ENCODE results near the gene ABHD1. TPM values are rescaled to one million over a fixed set of nuclear protein-coding genes. Genes with fewer than 3 reads are reported as not detected.
"Not testable (repeated sequence)": the region's sequence is repeated elsewhere in the genome, so short reads cannot be mapped to it uniquely, and the experiment has no call there.

ABHD1 gene
- under 0.01 TPM in 1 of 2 replicates, not detected in the other for total RNA-seq

DNA sequence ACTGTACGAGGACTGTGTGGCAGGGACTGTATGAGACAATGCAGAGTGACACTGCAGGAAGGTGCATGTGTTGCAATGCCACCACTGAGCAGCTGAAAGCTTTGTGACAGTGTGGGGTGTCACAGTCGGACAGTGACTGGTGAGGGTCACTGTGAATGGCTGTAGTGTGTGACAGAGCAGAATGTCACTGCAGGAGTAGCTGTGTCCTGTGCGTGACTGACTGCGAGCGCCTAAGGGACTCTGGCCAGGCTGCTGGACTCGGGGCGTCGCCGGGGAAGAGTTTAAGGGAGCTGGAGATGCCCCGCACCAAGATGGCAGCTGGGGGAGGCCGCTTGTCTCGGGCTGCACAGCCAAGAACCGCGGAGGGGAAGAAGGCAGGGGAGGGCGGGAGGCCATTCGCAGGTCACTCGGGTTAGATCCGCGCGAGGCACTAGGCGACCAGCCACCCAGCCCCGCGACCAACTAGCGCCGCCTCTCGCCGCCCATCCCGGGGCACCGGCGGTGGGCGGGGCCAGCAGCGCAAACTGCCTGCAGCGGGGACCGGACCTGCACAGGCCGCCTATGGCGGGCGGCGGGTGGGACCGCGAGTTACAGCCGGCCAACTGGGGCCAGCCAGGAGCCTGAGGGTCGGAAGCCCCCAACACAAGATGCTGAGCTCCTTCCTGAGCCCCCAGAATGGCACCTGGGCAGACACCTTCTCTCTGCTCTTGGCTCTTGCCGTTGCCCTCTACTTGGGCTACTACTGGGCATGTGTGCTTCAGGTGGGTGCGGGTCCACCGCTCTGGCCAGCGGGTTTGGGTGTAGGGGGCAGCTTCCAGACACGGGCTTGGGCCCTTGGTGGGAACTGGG, at the start of gene ABHD1:
Gene ABHD1, plus strand, starts transcription at position 514 of the 849 bp plus-strand sequence. Its CDS starts 134 bp downstream, at position 648.
- peak in 1 of 2 donors; percentile 40 for DNase-seq (ENCODE audit: low read depth in 2 of 2)

DNA sequence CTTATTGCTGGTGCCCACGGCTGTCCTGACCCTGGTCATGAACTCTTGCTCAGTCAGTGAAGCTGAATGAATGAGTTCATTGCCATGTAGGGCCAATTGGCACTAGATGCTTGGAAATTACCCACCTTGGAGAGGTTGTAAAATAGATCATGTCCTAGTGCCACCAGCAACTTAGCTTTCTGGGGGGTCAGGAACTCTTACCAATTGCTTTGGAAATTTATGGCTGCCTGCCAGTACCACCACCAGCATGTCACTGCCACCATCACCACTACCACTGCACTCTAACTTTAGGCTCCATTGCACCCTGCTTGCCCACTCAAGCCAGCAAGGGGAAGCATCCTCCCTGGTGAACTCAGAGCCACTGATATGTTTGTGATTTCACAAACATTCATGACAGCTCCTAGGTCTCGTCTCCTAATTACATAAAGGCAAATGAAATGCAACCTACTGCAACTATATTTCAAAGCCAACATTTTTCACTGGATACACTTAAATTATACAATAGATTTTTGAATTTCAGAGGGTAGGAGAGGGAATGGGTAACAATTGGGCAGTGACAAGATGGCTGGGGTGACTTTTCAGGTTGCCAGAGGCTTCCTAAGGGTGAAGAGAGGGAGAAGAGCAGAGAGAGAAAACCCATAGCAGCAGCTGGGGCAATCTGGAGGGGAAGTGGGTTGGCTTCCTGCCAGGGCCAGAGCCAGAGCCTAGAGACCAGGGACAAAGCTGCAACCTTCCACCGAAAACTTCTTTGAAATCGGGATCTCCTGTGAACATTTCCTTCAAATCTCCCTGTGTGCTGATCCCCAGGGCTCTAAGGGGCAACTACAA, 48.7 kb upstream of the ABHD1 start:
- DNase-seq (ENCODE audit: low read depth in 2 of 2) = peak; percentile 47 to 63

- not testable (repeated sequence) for DNase-seq (ENCODE audit: low read depth in 2 of 2)
Measured at GRCh38 chr2:27075566-27075871, 48.1 kb upstream of the ABHD1 start.

DNA sequence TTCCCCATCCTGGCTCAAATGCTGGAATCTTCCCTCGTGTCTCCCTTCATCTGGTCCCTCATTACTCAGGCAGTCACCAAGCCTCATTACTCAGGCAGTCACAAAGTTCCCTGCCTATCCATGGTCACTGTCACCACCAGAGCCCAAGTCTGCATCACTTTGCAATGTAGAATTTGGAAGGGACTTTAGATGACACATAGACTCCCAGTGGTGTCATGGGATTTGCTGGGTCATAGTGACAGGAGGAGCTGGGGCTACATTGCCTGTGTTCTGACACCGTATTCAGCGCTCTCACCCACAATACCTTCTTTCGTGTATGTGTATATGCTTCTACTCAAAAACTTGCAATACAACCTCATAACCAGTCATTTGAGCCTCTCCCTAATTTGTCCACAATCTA, 47.3 kb upstream of the ABHD1 start:
- no peak for DNase-seq (ENCODE audit: low read depth in 2 of 2)

DNA sequence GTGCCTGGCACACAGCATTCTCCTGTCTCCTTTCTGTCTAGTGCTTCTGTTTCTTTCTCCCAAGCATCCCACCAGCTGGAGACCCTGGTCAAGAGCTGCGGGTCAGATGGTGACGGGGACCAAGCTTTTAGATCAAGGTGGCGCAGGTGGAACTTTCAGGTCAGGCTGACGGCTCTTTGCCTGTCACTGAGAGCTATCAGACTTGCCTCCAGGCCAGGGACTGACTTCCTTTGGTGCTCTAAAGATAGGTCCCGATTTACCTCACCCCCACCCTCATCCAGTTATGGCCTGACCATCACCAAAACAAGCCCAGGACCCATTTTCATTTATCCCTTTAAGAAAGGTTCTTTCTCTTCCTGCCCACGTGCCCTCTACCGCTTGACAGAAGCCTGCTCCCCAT, 46.4 kb upstream of the ABHD1 start:
- no peak for DNase-seq (ENCODE audit: low read depth in 2 of 2)

GRCh38 chr2:27078267-27079194, 45.1 kb upstream of the ABHD1 start, which contains the start of gene EMILIN1:
EMILIN1 (plus strand) TSS chr2:27078615; CDS start chr2:27079066, 451 bp downstream.
- DNase-seq (ENCODE audit: low read depth in 2 of 2) = peak; percentile 43 to 65

GRCh38 chr2:27079233-27080139, 44.1 kb upstream of the ABHD1 start:
- no peak for DNase-seq (ENCODE audit: low read depth in 2 of 2)

GRCh38 chr2:27080140-27080469, 43.5 kb upstream of the ABHD1 start:
- DNase-seq (ENCODE audit: low read depth in 2 of 2) = no peak

DNA sequence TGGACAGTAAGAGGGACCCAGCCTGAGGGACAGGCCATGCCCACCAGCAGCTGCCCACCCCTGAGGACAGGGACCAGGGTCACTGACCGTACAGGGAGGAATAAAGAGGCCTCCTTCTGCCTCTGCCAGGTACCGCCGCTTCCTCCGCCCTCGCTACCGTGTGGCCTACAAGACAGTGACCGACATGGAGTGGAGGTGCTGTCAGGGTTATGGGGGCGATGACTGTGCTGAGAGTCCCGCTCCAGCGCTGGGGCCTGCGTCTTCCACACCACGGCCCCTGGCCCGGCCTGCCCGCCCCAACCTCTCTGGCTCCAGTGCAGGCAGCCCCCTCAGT, 43.0 kb upstream of the ABHD1 start:
- no peak for DNase-seq (ENCODE audit: low read depth in 2 of 2)

DNA sequence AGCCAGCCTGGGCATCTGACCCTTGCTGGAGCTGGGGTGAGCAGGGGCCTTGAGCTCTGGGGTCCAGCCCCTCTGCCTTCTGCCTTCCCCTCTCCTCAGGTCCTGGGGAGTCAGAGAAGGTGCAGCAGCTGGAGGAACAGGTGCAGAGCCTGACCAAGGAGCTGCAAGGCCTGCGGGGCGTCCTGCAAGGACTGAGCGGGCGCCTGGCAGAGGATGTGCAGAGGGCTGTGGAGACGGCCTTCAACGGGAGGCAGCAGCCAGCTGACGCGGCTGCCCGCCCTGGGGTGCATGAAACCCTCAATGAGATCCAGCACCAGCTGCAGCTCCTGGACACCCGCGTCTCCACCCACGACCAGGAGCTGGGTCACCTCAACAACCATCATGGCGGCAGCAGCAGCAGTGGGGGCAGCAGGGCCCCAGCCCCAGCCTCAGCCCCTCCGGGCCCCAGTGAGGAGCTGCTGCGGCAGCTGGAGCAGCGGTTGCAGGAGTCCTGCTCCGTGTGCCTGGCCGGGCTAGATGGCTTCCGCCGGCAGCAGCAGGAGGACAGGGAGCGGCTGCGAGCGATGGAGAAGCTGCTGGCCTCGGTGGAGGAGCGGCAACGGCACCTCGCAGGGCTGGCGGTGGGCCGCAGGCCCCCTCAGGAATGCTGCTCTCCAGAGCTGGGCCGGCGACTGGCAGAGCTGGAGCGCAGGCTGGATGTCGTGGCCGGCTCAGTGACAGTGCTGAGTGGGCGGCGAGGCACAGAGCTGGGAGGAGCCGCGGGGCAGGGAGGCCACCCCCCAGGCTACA, 41.4 kb upstream of the ABHD1 start:
- no peak for DNase-seq (ENCODE audit: low read depth in 2 of 2)

DNA sequence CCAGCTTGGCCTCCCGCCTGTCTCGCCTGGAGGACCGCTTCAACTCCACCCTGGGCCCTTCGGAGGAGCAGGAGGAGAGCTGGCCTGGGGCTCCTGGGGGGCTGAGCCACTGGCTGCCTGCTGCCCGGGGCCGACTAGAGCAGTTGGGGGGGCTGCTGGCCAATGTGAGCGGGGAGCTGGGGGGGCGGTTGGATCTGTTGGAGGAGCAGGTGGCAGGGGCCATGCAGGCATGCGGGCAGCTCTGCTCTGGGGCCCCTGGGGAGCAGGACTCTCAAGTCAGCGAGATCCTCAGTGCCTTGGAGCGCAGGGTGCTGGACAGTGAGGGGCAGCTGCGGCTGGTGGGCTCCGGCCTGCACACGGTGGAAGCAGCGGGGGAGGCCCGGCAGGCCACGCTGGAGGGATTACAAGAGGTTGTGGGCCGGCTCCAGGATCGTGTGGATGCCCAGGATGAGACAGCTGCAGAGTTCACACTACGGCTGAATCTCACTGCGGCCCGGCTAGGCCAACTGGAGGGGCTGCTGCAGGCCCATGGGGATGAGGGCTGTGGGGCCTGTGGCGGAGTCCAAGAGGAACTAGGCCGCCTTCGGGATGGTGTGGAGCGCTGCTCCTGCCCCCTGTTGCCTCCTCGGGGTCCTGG, 40.7 kb upstream of the ABHD1 start:
- no peak for DNase-seq (ENCODE audit: low read depth in 2 of 2)

- DNase-seq (ENCODE audit: low read depth in 2 of 2) = no peak
Measured at GRCh38 chr2:27083410-27084296, 40.0 kb upstream of the ABHD1 start.

DNA sequence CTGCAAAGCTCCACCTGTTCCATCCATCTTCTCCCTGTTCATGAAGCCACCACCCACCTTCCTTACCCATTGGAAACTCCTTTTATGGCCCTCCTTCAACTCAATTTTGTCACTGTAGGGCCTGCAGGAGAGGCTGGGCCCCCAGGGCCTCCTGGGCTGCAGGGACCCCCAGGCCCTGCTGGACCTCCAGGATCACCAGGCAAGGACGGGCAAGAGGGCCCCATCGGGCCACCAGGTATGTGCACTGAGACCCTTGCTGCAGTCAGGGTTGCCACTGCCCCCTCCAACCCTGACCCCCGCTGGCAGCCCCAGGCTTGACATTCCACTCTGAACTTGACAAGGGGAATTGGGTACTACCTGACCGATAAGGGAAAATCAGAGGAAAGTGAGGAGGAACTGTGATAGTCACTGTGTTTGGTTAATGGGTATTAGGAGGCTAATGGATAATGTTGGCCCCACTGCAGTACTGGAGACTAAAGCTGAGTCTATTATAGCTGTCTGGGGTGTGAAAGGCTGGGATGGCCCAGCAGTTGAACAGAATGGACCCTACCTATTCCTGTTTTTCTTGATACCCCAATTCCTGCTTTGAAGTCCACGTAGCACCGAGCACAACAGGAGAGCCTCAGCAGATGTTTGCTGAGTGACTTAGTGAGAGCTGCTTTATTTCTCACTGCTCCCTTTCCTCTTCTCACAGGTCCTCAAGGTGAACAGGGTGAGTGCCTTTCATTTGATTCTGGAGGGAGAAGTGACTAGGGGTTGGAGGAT, 39.1 kb upstream of the ABHD1 start:
- no peak for DNase-seq (ENCODE audit: low read depth in 2 of 2)

- DNase-seq (ENCODE audit: low read depth in 2 of 2) = no peak
Measured at GRCh38 chr2:27085062-27085672, 38.4 kb upstream of the ABHD1 start.

GRCh38 chr2:27085673-27086089, 37.9 kb upstream of the ABHD1 start:
- peak; percentile 78 to 87 for DNase-seq (ENCODE audit: low read depth in 2 of 2)

- peak; percentile 92 to 95 for DNase-seq (ENCODE audit: low read depth in 2 of 2)
Measured at GRCh38 chr2:27086090-27086723, 37.4 kb upstream of the ABHD1 start.
